Esophagus muscularis mucosa (tissue), 3 donors: ENCODE results near the gene SV2B.

Source experiments
- EP300 ChIP-seq: sonication (generic); formaldehyde crosslinking; IDR thresholded peaks from one replicate; pipeline ENCODE4 v1.6.1; 2017; ENCODE audit warnings: antibody characterized with exemption
- TF ChIP-seq, protein P1 (sequence below), 3 experiments: fragments of 200-600 bp in 2 of 3; fragments of 450-650 bp in 1 of 3; sonication (generic) in 2 of 3; IDR thresholded peaks; one replicate each; pipeline ENCODE4 v1.5.1; 2017 to 2019; ENCODE audit warnings: antibody characterized with exemption in 3 of 3, mild to moderate bottlenecking in 2 of 3, moderate library complexity in 1 of 3

DNA sequence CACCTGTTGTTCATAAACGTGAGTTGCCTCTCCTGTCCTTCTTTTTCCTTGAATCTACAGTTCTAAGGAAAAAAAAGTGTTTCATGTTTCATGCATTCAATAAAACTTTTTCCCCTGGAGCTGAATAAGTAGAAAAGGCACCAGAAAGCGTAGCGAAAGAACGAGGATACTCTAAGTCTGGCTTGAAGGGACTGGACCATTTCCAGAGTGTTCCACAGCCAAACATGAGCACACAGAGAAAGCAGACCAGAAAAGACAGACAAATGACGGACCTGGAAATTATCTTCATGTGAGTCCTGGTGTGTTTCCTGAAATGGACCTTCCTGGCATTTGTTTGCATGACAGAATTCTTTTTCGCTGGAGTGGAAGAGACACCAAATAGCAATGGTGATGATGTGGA is 204.7 kb downstream of the SV2B start:
- TF ChIP-seq, protein P1, sequence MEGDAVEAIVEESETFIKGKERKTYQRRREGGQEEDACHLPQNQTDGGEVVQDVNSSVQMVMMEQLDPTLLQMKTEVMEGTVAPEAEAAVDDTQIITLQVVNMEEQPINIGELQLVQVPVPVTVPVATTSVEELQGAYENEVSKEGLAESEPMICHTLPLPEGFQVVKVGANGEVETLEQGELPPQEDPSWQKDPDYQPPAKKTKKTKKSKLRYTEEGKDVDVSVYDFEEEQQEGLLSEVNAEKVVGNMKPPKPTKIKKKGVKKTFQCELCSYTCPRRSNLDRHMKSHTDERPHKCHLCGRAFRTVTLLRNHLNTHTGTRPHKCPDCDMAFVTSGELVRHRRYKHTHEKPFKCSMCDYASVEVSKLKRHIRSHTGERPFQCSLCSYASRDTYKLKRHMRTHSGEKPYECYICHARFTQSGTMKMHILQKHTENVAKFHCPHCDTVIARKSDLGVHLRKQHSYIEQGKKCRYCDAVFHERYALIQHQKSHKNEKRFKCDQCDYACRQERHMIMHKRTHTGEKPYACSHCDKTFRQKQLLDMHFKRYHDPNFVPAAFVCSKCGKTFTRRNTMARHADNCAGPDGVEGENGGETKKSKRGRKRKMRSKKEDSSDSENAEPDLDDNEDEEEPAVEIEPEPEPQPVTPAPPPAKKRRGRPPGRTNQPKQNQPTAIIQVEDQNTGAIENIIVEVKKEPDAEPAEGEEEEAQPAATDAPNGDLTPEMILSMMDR (IDR thresholded peaks at IDR 0.05) = no peak
- TF ChIP-seq EP300 = no peak
